ENCODE data around the gene ZNF518A.

- TF ChIP-seq EZH2 (IDR thresholded peaks at IDR 0.05; ENCODE audit: insufficient read depth, poor library complexity, severe bottlenecking), result no peak
- TF ChIP-seq EZH2phosphoT487 (IDR thresholded peaks at IDR 0.05; ENCODE audit: insufficient read depth, low read depth), result no peak
These were observed 39.7 kb upstream of the ZNF518A start for GRCh38 chr10:96090463-96090800.

All from GM23248 (cell line).